H9 (cell line): ENCODE results near the gene KIF16B. TPM values are rescaled to one million over a fixed set of nuclear protein-coding genes. Genes with fewer than 3 reads are reported as not detected.
A peak's percentile ranks its signal among the peaks of the same experiment; 100 is the strongest.

Experiments
- DNase-seq: peaks from one replicate; pipeline ENCODE4 v3.0.0-alpha.2; 2017
- H2AFZ ChIP-seq: one replicate; pipeline ENCODE4 v1.6.1; 2013; ENCODE audit warnings: mild to moderate bottlenecking, low read length, control low read depth, moderate library complexity
- H2AK5ac ChIP-seq: 2 replicates; pipeline ENCODE4 v1.6.1; 2013; ENCODE audit warnings: low read length, control low read depth, mixed read lengths; ENCODE audit not compliant: insufficient read length
- H2BK120ac ChIP-seq: one replicate; pipeline ENCODE4 v1.6.1; 2013; ENCODE audit warnings: low read depth, mild to moderate bottlenecking, low read length, control low read depth, inconsistent platforms; ENCODE audit not compliant: poor library complexity, severe bottlenecking
- H2BK12ac ChIP-seq: 2 replicates; pipeline ENCODE4 v1.6.1; 2013; ENCODE audit warnings: low read length, control low read depth, mixed read lengths, low read depth; ENCODE audit not compliant: insufficient read length
- H2BK15ac ChIP-seq: 2 replicates; pipeline ENCODE4 v1.6.1; 2013; ENCODE audit warnings: low read depth, low read length, control low read depth
- H2BK20ac ChIP-seq: one replicate; pipeline ENCODE4 v1.6.1; 2013; ENCODE audit warnings: low read depth, mild to moderate bottlenecking, low read length, control low read depth, inconsistent platforms; ENCODE audit not compliant: poor library complexity, severe bottlenecking
- H2BK5ac ChIP-seq: 2 replicates; pipeline ENCODE4 v1.6.1; 2013; ENCODE audit warnings: low read length, control low read depth, mixed read lengths; ENCODE audit not compliant: insufficient read length
- H3K14ac ChIP-seq: 2 replicates; pipeline ENCODE4 v1.6.1; 2013; ENCODE audit warnings: low read length, control low read depth; ENCODE audit not compliant: insufficient read depth
- H3K18ac ChIP-seq: 2 replicates; pipeline ENCODE4 v1.6.1; 2013; ENCODE audit warnings: low read depth, mild to moderate bottlenecking, mixed read lengths, low read length, control low read depth; ENCODE audit not compliant: insufficient read length
- H3K23ac ChIP-seq: 2 replicates; pipeline ENCODE4 v1.6.1; 2013; ENCODE audit warnings: low read length, control low read depth, mixed read lengths, low read depth; ENCODE audit not compliant: insufficient read length
- H3K23me2 ChIP-seq: 2 replicates; pipeline ENCODE4 v1.6.1; 2013; ENCODE audit warnings: low read depth, mild to moderate bottlenecking, mixed read lengths, low read length, control low read depth; ENCODE audit not compliant: insufficient read length, poor library complexity, severe bottlenecking
- H3K27ac ChIP-seq: 2 replicates; pipeline ENCODE4 v1.5.1; 2013; ENCODE audit warnings: low read length, control low read depth, mixed read lengths, low read depth; ENCODE audit not compliant: insufficient read length
- H3K27me3 ChIP-seq: 2 replicates; pipeline ENCODE4 v1.6.1; 2013; ENCODE audit warnings: low read length, control low read depth, inconsistent platforms; ENCODE audit not compliant: insufficient read depth
- H3K4ac ChIP-seq: 2 replicates; pipeline ENCODE4 v1.6.1; 2013; ENCODE audit warnings: low read depth, mild to moderate bottlenecking, control low read depth, inconsistent platforms, low read length, moderate library complexity
- H3K4me1 ChIP-seq: 2 replicates; pipeline ENCODE4 v1.6.1; 2013; ENCODE audit warnings: low read length, control low read depth, inconsistent platforms; ENCODE audit not compliant: insufficient read depth
- H3K4me2 ChIP-seq: 2 replicates; pipeline ENCODE4 v1.6.1; 2013; ENCODE audit warnings: low read length, control low read depth, mixed read lengths; ENCODE audit not compliant: insufficient read length, insufficient read depth
- H3K56ac ChIP-seq: 2 replicates; pipeline ENCODE4 v1.6.1; 2013; ENCODE audit warnings: low read depth, mild to moderate bottlenecking, mixed read lengths, low read length, control low read depth; ENCODE audit not compliant: insufficient read length
- H3K79me1 ChIP-seq: 2 replicates; pipeline ENCODE4 v1.6.1; 2013; ENCODE audit warnings: low read depth, mild to moderate bottlenecking, moderate library complexity, low read length, control low read depth, inconsistent platforms; ENCODE audit not compliant: insufficient read depth, poor library complexity, severe bottlenecking
- H3K79me2 ChIP-seq: 2 replicates; pipeline ENCODE4 v1.6.1; 2013; ENCODE audit warnings: low read length, control low read depth, inconsistent platforms; ENCODE audit not compliant: insufficient read depth
- H3K9ac ChIP-seq: 2 replicates; pipeline ENCODE4 v1.6.1; 2013; ENCODE audit warnings: low read length, control low read depth, mixed read lengths; ENCODE audit not compliant: insufficient read length; ENCODE audit errors: extremely low read depth
- H3K9me3 ChIP-seq: one replicate; pipeline ENCODE4 v1.6.1; 2013; ENCODE audit warnings: low read depth, low read length, inconsistent platforms; ENCODE audit not compliant: control insufficient read depth
- H3T11ph ChIP-seq: one replicate; pipeline ENCODE4 v1.6.1; 2013; ENCODE audit warnings: mild to moderate bottlenecking, low read length, control low read depth, inconsistent platforms
- H4K20me1 ChIP-seq: one replicate; pipeline ENCODE4 v1.6.1; 2013; ENCODE audit not compliant: control insufficient read depth, insufficient read length, insufficient read depth
- H4K5ac ChIP-seq: 2 replicates; pipeline ENCODE4 v1.6.1; 2013; ENCODE audit warnings: low read depth, mild to moderate bottlenecking, mixed read lengths, low read length, control low read depth; ENCODE audit not compliant: insufficient read length
- H4K8ac ChIP-seq: replicated peaks from 2 replicates; pipeline ENCODE4 v1.6.1; 2013; ENCODE audit warnings: low read length, control low read depth, mixed read lengths, low read depth; ENCODE audit not compliant: insufficient read length
- H4K91ac ChIP-seq: 2 replicates; pipeline ENCODE4 v1.6.1; 2013; ENCODE audit warnings: low read depth, mild to moderate bottlenecking, moderate library complexity, mixed read lengths, low read length, control low read depth; ENCODE audit not compliant: insufficient read length
- H3K27ac Mint-ChIP-seq, 3 experiments: 2 replicates in 2 of 3; 3 replicates in 1 of 3; pipeline ENCODE4 v1.8.0; 2020 to 2021; ENCODE audit warnings: mixed read lengths in 3 of 3, mild to moderate bottlenecking in 1 of 3, moderate library complexity in 1 of 3
- H3K27me3 Mint-ChIP-seq: 2 replicates; pipeline ENCODE4 v1.8.0; 2021; ENCODE audit warnings: low read depth, mild to moderate bottlenecking, moderate library complexity, mixed read lengths
- H3K36me3 Mint-ChIP-seq, 3 experiments: 2 replicates in 2 of 3; 3 replicates in 1 of 3; pipeline ENCODE4 v1.8.0; 2020 to 2021; ENCODE audit warnings: low read depth in 3 of 3, mixed read lengths in 3 of 3; ENCODE audit not compliant: insufficient read depth in 1 of 3
- H3K4me1 Mint-ChIP-seq, 2 experiments: 2 replicates each; pipeline ENCODE4 v1.8.0; 2020; ENCODE audit warnings: mixed read lengths in 2 of 2
- H3K4me3 Mint-ChIP-seq, 2 experiments: 2 replicates in 1 of 2; 3 replicates in 1 of 2; pipeline ENCODE4 v1.8.0; 2020 to 2021; ENCODE audit warnings: mild to moderate bottlenecking in 2 of 2, mixed read lengths in 2 of 2, moderate library complexity in 1 of 2
- H3K9me3 Mint-ChIP-seq, 2 experiments: 2 replicates in 1 of 2; 3 replicates in 1 of 2; pipeline ENCODE4 v1.8.0; 2020; ENCODE audit warnings: mild to moderate bottlenecking in 2 of 2, mixed read lengths in 2 of 2, moderate library complexity in 1 of 2
- WGBS: extraction: QIAGEN DNeasy Blood & Tissue Kit; methylation state at CpG from one replicate; pipeline ENCODE4 v1.1.7; 2013; ENCODE audit warnings: missing lambda C conversion rate, low lambda C conversion rate, mixed read lengths; ENCODE audit not compliant: insufficient read length; ENCODE audit errors: extremely low coverage; 5-methylcytosine and 5-hydroxymethylcytosine counted together
- total RNA-seq: library from RNA; stranded (reverse); gene quantifications from 2 replicates; pipeline ENCODE4 v1.2.1, GENCODE V29; 2021
- TF ChIP-seq, protein P1 (sequence below): fragments of 200-600 bp; sonication (generic); conservative IDR thresholded peaks from 3 replicates; pipeline ENCODE4 v1.8.0; 2021; ENCODE audit warnings: antibody characterized with exemption, mild to moderate bottlenecking

The KIF16B gene
- total RNA-seq, 1 experiment from 2014 or later = 7.4 TPM

DNA sequence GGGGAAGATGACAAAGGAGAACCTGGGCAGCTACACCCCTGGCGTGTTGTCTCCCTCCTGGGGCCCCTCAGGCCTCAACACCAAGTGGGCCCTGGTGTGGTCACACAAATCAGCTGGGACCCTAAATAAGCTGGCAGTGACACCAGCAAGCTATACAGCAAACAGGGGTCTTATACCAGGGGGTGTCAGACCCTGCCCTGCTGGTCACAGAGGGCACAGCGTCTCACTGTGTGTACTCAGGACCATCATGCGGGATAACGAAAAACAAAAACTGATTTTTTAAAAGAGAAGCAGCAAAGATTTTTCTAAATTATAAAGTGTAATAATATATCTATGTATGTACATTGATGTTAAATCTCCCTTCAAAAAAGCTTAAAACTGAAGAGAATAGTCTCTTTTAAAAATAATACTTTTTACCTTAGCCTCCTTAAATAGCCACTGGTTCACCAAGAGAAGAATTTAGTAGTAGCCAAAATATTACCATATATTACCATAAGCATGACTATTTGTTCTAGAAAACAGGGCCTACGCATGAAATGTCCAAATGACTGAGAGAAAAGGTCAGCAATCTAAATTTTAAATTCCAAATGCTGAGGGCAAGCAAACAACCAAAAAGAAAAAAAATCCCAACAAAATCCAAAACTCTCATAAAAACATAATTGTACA, 220.4 kb downstream of the KIF16B start:
- TF ChIP-seq, protein P1, sequence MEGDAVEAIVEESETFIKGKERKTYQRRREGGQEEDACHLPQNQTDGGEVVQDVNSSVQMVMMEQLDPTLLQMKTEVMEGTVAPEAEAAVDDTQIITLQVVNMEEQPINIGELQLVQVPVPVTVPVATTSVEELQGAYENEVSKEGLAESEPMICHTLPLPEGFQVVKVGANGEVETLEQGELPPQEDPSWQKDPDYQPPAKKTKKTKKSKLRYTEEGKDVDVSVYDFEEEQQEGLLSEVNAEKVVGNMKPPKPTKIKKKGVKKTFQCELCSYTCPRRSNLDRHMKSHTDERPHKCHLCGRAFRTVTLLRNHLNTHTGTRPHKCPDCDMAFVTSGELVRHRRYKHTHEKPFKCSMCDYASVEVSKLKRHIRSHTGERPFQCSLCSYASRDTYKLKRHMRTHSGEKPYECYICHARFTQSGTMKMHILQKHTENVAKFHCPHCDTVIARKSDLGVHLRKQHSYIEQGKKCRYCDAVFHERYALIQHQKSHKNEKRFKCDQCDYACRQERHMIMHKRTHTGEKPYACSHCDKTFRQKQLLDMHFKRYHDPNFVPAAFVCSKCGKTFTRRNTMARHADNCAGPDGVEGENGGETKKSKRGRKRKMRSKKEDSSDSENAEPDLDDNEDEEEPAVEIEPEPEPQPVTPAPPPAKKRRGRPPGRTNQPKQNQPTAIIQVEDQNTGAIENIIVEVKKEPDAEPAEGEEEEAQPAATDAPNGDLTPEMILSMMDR = peak; percentile 43
- no peaks in the 10 kb centered on the region; a peak in 1 of 7 replicates for H3K36me3 Mint-ChIP-seq
- WGBS = no CpG with 5 or more reads among the region's 5 CpGs

More for the DNA sequence above, 220.4 kb downstream of the KIF16B start:
- no peak overlapping the region for H3K4me3 Mint-ChIP-seq
- no peaks in the 10 kb centered on the region for H3K79me2 ChIP-seq
- H3K27me3 Mint-ChIP-seq = no peaks in the 10 kb centered on the region
- no peak overlapping the region for H2AFZ ChIP-seq
- H3K27me3 ChIP-seq = no peaks in the 10 kb centered on the region
- peak overlapping the region; percentile 27; the same call in 1 of the 2 replicates for H3K14ac ChIP-seq
- H3K4me2 ChIP-seq = no peak overlapping the region
- no peak overlapping the region for H3K23ac ChIP-seq
- no peak overlapping the region for H3K4ac ChIP-seq
- no peak overlapping the region for H3K18ac ChIP-seq
- no peak overlapping the region for H3K9ac ChIP-seq
- no peak overlapping the region for H3T11ph ChIP-seq
- H3K79me1 ChIP-seq = no peaks in the 10 kb centered on the region
- H4K91ac ChIP-seq = no peak overlapping the region
- no peak overlapping the region for H2BK12ac ChIP-seq
- no peaks in the 10 kb centered on the region for H4K20me1 ChIP-seq
- H2BK5ac ChIP-seq = no peak overlapping the region
- H3K9me3 Mint-ChIP-seq = no peaks in the 10 kb centered on the region
- H3K23me2 ChIP-seq = no peaks in the 10 kb centered on the region
- H4K5ac ChIP-seq = no peak overlapping the region
- H4K8ac ChIP-seq = no peak overlapping the region
- no peak overlapping the region; a peak in 2 of 7 replicates for H3K27ac Mint-ChIP-seq
- H3K56ac ChIP-seq = no peak overlapping the region
- no peak overlapping the region for H2BK15ac ChIP-seq
- H3K4me1 Mint-ChIP-seq = peaks cover 6 to 10% of the 10 kb centered on the region in 2 experiments; a peak in 3 of 4 replicates
- H3K4me1 ChIP-seq = peaks cover 2% of the 10 kb centered on the region; the same call in 1 of the 2 replicates
- no peak for DNase-seq
- no peak overlapping the region for H2BK120ac ChIP-seq
- no peak overlapping the region for H2AK5ac ChIP-seq
- no peak overlapping the region for H2BK20ac ChIP-seq
- no peaks in the 10 kb centered on the region for H3K9me3 ChIP-seq
- no peak overlapping the region for H3K27ac ChIP-seq
